D721Med (cell line): Measurements from ENCODE around the gene TMEM132C.
"Not testable (repeated sequence)": the region's sequence is repeated elsewhere in the genome, so short reads cannot be mapped to it uniquely, and the experiment has no call there.

Source experiments
- DNase-seq: peaks from one replicate; pipeline ENCODE4 v3.0.0; 2011; ENCODE audit warnings: low spot score; ENCODE audit not compliant: insufficient read length
- FAIRE-seq: peaks from 2 replicates; lab custom pipeline; 2011; peaks lifted over from hg19 to GRCh38; lab: Jason Lieb, UNC
- TF ChIP-seq, protein P1 (sequence below): IDR thresholded peaks from 2 replicates; pipeline ENCODE4 v1.5.1; 2012; ENCODE audit warnings: mild to moderate bottlenecking, control low read depth; ENCODE audit not compliant: insufficient read depth; ENCODE audit errors: missing control alignments

Gene TMEM132C

DNA sequence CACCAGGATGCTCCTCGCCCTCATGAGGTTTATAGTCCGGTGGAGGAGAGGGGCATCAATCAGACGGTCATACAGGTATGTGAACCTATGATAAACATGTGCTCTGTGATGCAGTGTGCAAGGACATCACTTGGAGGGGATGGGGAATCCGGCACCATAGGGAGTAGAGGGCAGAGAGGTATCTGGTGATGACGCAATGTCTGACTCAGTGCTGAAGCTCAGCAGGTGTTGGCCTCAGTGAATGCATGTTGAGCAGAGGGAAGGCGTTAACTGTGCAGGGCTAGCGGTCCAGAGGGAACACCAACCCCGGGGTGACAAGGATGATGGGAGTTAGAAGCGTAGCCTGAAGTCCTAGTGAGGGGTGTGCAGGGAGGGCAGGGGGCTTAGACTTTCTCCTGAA is 200.9 kb downstream of the TMEM132C start:
- DNase-seq: no peak
- no peak for FAIRE-seq

DNA sequence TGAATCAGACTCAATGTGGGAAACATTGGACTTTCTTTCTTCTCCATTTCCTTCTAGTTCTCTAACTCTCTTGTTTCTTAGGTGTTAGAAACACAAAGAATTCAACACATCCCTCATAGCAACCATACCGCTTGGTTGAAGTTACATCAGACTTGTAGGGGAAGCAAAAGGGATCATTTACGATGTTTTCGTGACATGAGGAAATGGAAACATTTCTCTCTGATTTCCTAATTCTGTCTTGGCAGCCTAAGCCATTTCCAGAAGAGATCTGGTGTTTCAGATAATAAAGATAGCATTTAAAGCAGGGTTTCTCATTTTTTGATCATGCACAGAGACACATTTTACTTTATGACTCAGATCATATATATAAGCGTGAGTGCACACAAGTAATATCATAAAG is 202.0 kb downstream of the TMEM132C start:
- TF ChIP-seq, protein P1, sequence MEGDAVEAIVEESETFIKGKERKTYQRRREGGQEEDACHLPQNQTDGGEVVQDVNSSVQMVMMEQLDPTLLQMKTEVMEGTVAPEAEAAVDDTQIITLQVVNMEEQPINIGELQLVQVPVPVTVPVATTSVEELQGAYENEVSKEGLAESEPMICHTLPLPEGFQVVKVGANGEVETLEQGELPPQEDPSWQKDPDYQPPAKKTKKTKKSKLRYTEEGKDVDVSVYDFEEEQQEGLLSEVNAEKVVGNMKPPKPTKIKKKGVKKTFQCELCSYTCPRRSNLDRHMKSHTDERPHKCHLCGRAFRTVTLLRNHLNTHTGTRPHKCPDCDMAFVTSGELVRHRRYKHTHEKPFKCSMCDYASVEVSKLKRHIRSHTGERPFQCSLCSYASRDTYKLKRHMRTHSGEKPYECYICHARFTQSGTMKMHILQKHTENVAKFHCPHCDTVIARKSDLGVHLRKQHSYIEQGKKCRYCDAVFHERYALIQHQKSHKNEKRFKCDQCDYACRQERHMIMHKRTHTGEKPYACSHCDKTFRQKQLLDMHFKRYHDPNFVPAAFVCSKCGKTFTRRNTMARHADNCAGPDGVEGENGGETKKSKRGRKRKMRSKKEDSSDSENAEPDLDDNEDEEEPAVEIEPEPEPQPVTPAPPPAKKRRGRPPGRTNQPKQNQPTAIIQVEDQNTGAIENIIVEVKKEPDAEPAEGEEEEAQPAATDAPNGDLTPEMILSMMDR: no peak
- FAIRE-seq: no peak
- no peak for DNase-seq

More for the DNA sequence above, 200.9 kb downstream of the TMEM132C start:
- TF ChIP-seq, protein P1: no peak

DNA sequence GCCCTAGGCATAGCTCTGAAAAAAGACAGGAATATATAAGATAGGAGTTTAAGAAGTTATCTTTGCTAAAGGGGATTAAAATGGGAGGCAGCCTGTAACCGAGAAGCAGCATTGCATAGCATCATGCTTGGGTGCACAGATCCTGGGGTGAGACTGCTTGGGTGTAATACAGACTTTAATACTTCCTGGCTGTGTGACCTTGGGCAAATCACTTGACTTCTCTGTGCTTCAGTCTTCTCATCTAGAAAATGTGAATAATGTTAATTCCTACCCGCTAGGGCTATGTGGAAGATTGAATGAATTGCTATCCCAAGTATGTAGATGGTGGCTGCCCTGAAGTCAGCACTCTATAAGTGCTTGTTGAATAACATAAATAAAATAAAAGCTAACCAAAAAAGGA is 204.5 kb downstream of the TMEM132C start:
- DNase-seq: no peak
- TF ChIP-seq, protein P1: no peak
- no peak for FAIRE-seq

DNA sequence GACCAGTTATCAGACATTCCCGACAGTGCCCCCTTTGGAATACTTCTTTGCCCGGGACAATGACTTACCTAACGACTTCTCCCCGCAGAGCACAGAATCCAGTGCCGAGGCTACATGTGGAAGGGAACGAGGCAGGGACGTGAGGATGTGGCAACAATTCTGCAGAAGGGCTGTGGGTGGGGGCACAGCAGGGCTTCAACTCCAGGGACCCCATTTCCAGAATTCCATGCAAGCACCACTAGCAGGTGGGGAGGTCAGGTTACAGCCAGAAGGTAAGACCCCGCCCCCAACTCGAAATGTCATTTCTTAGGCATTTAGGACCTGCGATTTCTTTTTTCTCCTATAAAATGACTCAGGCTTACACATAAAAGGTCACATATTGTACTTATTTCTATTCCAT is 207.9 kb downstream of the TMEM132C start:
- FAIRE-seq (no peak), DNase-seq (no peak)
- TF ChIP-seq, protein P1: no peak

DNA sequence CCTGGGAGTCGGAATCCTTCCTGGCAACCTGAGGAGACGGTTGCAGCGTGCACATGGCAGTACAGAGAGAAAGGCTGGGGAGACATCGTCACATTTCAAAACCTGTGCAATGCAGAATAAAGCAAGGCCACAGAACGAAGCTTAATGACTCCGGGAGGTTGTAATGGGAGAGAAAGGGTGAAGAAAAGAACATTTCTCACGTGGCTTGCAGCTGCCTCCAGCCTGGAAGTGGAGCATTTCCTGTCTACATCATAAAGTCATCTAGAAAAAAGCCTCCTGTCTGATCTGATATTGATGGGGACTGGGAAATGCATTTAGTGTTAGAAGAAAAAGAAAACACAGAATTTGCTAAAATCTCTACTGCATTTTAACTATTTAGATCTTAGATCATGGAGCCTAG is 209.3 kb downstream of the TMEM132C start:
- FAIRE-seq (no peak), DNase-seq (no peak)
- TF ChIP-seq, protein P1: no peak

DNA sequence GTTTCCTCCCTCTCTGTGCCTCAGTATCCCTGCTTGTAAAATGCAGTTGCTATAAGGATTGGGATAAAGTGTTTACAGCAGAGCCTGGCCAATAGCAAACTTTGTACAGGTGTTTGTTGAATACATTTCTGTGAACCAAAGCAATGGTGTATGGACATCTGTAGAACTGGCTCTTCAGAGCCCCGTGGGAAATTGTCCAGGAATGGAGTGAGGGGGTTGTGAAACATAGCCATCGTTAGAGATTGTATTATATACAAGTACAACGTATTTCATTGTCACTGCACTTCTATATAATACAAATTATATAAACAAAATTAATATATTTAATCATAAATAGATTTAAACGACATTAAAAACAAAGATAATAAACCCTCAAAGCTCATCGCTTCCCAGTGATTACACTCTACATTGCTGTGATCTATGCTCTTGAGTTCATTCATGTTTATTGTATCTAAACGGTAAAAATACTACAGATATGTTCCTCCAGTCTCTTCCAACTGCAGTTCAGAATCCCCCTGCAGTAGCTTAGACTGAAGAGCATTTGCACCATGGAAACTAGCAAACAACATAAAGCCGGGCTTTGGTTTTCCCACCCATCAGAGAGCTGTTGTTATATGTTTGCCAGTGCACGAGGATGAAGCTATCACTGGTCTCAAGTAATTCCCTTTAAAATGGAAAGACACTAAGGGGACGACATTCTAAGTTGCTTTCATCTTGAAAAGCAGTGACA is 216.7 kb downstream of the TMEM132C start:
- TF ChIP-seq, protein P1: no peak
- FAIRE-seq: no peak
- DNase-seq: no peak

DNA sequence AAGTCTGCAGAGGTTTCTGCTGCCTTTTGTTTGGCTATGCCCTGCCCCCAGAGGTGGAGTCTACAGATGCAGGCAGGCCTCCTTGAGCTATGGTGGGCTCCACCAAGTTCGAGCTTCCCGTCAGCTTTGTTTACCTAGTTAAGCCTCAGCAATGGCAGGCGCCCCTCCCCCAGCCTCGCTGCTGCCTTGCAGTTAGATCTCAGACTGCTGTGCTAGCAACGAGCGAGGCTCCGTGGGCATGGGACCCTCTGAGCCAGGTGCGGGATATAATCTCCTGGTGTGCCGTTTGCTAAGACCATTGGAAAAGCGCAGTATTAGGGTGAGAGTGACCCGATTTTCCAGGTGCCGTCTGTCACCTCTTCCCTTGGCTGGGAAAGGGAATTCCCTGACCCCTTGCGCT is 230.4 kb downstream of the TMEM132C start:
- not testable (repeated sequence) for FAIRE-seq

More for the DNA sequence above, 230.4 kb downstream of the TMEM132C start:
- not testable (repeated sequence) for DNase-seq
